Urinary bladder (tissue), 4 donors: Measurements from ENCODE around the gene PPM1G. TPM values are rescaled to one million over a fixed set of nuclear protein-coding genes. Genes with fewer than 3 reads are reported as not detected.

ENCODE experiments used
- DNase-seq: peaks from one replicate; pipeline ENCODE4 v3.0.0-alpha.2; 2015; ENCODE audit errors: extremely low spot score
- H3K27ac ChIP-seq: one replicate; pipeline ENCODE4 v1.5.1; 2013; ENCODE audit warnings: low read depth, mild to moderate bottlenecking, moderate library complexity
- H3K36me3 ChIP-seq: one replicate; pipeline ENCODE4 v1.6.1; 2013; ENCODE audit warnings: mild to moderate bottlenecking, moderate library complexity; ENCODE audit not compliant: insufficient read depth
- H3K4me1 ChIP-seq: one replicate; pipeline ENCODE4 v1.6.1; 2013; ENCODE audit warnings: mild to moderate bottlenecking, moderate library complexity; ENCODE audit not compliant: insufficient read depth
- H3K4me3 ChIP-seq: one replicate; pipeline ENCODE4 v1.5.1; 2013; ENCODE audit warnings: low read depth, low read length
- WGBS: extraction: QIAGEN DNeasy Blood & Tissue Kit; methylation state at CpG from one replicate; pipeline ENCODE4 v1.1.7; 2013; 5-methylcytosine and 5-hydroxymethylcytosine counted together
- polyA plus RNA-seq: library from polyadenylated mRNA; stranded (reverse); fragments of 200-250 nt; gene quantifications from one replicate; pipeline ENCODE4 v1.2.3, GENCODE V29; 2013
- total RNA-seq: library from RNA; depleted of rRNA; stranded (reverse); fragments of >200 nt; gene quantifications from one replicate; pipeline ENCODE4 v1.2.3, GENCODE V29; 2014
- donor health status: healthy with polysubstance abuse.
- donor health status: healthy.

The PPM1G gene
- total and polyA plus RNA-seq, 2 donors = 30.0 to 65.5 TPM

- H3K4me1 ChIP-seq = no peaks in the 10 kb centered on the region
- 85% methylated on average over 16 of the region's 16 CpGs for WGBS
- no peak overlapping the region for H3K27ac ChIP-seq
- H3K4me3 ChIP-seq = no peak overlapping the region
- DNase-seq = no peak
- no peaks in the 10 kb centered on the region for H3K36me3 ChIP-seq
Measured at GRCh38 chr2:27376151-27376865, 33.1 kb downstream of the PPM1G start.

DNA sequence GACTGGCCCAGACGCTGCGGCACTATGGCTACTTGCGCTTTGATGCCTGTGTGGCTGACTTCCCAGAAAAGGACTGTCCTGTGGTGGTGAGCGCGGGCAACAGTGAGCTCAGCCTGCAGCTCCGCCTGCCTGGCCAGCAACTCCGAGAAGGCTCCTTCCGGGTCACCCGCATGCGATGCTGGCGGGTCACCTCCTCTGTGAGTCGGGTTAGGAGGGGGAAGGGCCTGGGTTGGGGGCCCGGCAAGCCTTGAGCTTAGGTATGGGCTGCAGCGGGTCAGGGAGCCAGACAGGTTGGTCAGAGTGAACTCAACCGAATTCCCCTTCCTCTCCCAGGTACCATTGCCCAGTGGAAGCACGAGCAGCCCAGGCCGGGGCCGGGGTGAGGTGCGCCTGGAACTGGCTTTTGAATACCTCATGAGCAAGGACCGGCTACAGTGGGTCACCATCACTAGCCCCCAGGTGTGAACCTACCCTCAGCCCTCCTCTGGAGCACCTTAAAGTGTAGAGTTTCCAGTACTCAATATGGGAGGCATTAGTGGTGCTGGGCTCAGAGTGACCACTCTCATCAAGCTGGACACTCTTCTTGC is 33.8 kb downstream of the PPM1G start:
- WGBS = 92% methylated on average over 20 of the region's 20 CpGs
- Histone ChIP-seq H3K4me1 (no peaks in the 10 kb centered on the region), H3K4me3 (no peak overlapping the region), H3K27ac (no peak overlapping the region), H3K36me3 (no peaks in the 10 kb centered on the region)
- no peak for DNase-seq

- Histone ChIP-seq H3K36me3 (no peaks in the 10 kb centered on the region), H3K27ac (no peak overlapping the region), H3K4me3 (no peak overlapping the region), H3K4me1 (no peaks in the 10 kb centered on the region)
- DNase-seq = no peak
- 90% methylated on average over 5 of the region's 5 CpGs for WGBS
Measured at GRCh38 chr2:27373567-27373966, 35.8 kb downstream of the PPM1G start.

DNA sequence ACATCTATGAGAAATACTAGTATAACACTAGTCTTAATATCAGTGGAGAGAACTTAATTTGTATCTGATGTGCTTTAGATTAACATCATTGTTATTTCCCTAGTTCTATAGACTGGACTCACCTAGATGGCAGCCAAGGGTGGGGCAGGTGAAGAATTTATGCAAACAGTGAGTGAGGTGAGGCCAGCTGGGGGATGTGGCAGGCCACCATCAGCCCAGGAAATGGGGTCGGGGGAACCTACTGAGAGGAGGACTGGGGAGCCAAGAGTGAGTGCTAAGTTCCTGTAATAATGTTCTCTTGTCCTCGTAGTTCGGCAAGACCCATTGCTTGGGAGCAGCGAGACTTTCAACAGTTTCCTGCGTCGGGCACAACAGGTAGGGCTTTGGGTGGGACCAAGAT is 36.5 kb downstream of the PPM1G start:
- H3K4me1 ChIP-seq = no peaks in the 10 kb centered on the region

DNA sequence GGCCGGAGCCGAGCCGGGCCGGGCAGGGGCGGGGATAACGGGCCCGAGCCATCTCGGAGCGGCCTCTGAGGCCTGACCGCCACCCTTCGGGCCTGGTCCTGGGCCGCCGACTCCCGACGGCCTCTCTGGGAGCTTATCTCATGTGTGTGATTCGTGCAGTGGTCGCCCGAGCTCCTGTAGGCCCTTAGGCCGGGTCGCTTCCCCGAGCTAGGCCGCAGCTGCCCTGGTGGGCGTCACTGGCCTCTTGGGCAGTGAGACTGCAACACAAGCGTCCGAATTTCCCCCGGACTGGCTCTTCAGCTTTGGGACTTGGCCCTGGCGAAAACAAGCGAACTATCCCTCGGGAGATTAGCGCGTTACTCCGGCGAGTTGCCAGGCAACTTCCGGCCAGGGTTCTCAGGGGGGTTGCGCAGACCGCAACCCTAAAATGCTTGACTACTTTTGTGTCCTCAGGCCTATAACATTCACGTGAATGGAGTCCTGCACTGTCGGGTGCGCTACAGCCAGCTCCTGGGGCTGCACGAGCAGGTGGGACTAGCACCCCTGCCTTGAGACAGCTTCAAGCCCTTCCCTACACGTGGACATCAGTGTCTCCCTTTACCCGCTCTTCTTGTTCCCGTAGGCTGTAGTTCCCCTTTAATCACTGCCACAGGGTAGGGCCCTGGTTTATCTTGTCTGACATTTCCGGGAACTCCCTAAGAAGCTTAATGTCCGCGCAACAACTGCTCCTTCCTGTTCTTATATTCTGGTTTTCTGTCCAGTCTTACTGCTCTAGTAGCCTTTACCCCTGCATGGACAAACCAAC is 38.4 kb downstream of the PPM1G start:
- Histone ChIP-seq H3K27ac (peak overlapping the region; percentile 71), H3K4me3 (peak overlapping the region; percentile 97), H3K36me3 (peaks cover 6% of the 10 kb centered on the region), H3K4me1 (no peaks in the 10 kb centered on the region)
- DNase-seq = no peak
- WGBS = under 1% methylated on average over 46 of the region's 46 CpGs

More for the DNA sequence above, 36.5 kb downstream of the PPM1G start:
- Histone ChIP-seq H3K4me3 (no peak overlapping the region), H3K27ac (no peak overlapping the region), H3K36me3 (no peaks in the 10 kb centered on the region)
- 93% methylated on average over 6 of the region's 6 CpGs for WGBS
- DNase-seq = no peak

GRCh38 chr2:27370026-27370815 is 39.2 kb downstream of the PPM1G start, which contains the start of the genes EIF2B4 and SNX17:
TSS of gene EIF2B4 (minus strand) at chr2:27370338. CDS start at chr2:27370314, 24 bp downstream.
TSS of gene SNX17 (plus strand) at chr2:27370616. CDS start at chr2:27370744, 128 bp downstream.
- Histone ChIP-seq H3K27ac (peak within 1 kb of the TSS; percentile 88), H3K4me1 (no peaks in the 10 kb centered on the region), H3K36me3 (peaks cover 6% of the 10 kb centered on the region), H3K4me3 (peak within 1 kb of the TSS; percentile 97)
- peak; percentile 99 for DNase-seq
- WGBS = under 1% methylated on average over 85 of the region's 85 CpGs

GRCh38 chr2:27369471-27370025 is 39.8 kb downstream of the PPM1G start:
- Histone ChIP-seq H3K27ac (peak overlapping the region; percentile 88), H3K4me1 (no peaks in the 10 kb centered on the region), H3K36me3 (peaks cover 6% of the 10 kb centered on the region), H3K4me3 (peak overlapping the region; percentile 97)
- 1% methylated on average over 18 of the region's 18 CpGs for WGBS
- no peak for DNase-seq

- Histone ChIP-seq H3K36me3 (peaks cover 6% of the 10 kb centered on the region), H3K27ac (no peak overlapping the region), H3K4me1 (no peaks in the 10 kb centered on the region), H3K4me3 (no peak overlapping the region)
- no peak for DNase-seq
- 85% methylated on average over 2 of the region's 2 CpGs for WGBS
Measured at GRCh38 chr2:27363933-27364332, 45.5 kb downstream of the PPM1G start.

DNA sequence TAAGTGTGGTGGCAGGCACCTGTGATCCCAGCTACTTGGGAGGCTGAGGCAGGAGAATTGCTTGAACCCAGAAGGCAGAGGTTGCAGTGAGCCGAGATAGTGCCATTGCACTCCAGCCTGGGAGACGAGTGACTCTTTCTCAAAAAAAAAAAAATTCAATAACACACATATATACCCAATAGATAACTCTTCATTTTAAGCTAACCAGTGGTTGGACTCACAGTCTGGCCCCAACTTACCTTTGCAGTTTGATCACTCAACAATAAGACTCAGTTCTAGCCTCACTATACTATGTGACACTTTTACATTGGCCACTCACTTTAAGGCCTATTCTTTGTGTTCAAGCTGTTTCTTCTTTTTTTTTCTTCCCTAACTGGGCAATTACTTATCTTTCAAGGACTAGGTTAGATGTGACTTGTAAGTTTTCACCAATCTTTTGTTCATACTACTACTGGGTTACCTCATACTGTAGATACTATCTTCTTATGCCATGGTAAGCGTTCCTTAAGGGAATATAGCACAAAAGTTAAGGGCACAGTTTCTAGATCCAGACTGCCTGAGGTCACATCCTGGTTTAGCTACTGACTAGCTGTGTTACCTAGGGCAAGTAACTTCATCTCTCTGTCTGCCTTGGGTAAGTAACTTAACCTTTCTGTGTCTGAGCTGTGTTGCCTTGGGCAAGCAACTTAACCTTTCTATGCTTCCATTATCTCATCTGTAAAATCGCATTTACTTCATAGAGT is 46.5 kb downstream of the PPM1G start:
- Histone ChIP-seq H3K4me1 (no peaks in the 10 kb centered on the region), H3K36me3 (peaks cover 6% of the 10 kb centered on the region), H3K4me3 (no peak overlapping the region), H3K27ac (no peak overlapping the region)
- 91% methylated on average over 4 of the region's 4 CpGs for WGBS
- DNase-seq = no peak

DNA sequence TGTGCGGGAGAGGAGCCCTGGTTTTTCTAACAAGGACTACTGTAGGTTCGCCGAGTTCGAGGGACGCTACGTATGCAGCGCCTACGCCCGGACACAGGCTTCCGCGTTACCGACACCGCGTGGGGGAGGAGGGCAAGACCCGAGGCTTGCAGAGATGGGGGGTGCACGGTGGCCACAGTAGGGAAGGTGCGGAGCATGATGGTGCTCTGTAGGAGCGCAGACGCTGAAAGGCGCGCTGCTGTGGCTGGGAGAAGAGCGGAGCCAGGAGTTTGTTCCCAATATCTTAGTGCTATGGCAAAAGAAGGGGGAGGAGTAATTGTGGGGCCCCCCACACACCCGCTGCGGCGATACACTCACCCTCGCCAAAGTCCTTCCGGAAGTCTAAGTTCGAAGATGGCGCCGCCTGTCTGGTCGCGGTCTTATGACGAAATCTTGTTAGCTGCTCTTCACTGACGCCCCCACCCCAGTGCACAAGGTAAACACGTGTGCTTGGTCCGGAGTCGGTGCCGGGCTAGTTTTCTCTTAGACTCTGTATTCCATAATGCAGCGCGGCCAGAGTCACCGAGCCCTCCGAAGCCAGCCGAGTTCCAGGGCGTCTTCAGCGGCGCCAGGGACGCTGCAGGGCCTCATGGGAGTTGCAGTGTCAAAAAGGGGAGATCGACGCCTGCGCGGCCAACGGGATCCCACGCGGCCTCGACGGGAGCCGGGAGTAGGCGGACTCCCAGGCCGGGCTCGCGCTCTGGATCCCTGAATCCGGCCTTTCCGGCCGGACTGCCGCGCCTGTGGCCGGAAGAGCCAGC is 52.8 kb downstream of the PPM1G start, which contains the start of gene GTF3C2:
TSS of gene GTF3C2 (minus strand) at position 383 of the 800 bp plus-strand sequence. CDS start 13,210 bp downstream, outside the sequence.
- Histone ChIP-seq H3K36me3 (no peaks in the 10 kb centered on the region), H3K4me3 (peak within 1 kb of the TSS; percentile 72)
- under 1% methylated on average over 67 of the region's 67 CpGs for WGBS

GRCh38 chr2:27356056-27356381 is 53.4 kb downstream of the PPM1G start:
- Histone ChIP-seq H3K4me1 (peaks cover 2% of the 10 kb centered on the region), H3K36me3 (no peaks in the 10 kb centered on the region), H3K4me3 (peak overlapping the region; percentile 72), H3K27ac (peak overlapping the region; percentile 83)
- WGBS = 0% methylated on average over 12 of the region's 12 CpGs
- DNase-seq = no peak

More for the DNA sequence above, 52.8 kb downstream of the PPM1G start, which contains the start of gene GTF3C2:
- peak; percentile 95 for DNase-seq
- Histone ChIP-seq H3K27ac (peak within 1 kb of the TSS; percentile 91), H3K4me1 (peaks cover 2% of the 10 kb centered on the region)

DNA sequence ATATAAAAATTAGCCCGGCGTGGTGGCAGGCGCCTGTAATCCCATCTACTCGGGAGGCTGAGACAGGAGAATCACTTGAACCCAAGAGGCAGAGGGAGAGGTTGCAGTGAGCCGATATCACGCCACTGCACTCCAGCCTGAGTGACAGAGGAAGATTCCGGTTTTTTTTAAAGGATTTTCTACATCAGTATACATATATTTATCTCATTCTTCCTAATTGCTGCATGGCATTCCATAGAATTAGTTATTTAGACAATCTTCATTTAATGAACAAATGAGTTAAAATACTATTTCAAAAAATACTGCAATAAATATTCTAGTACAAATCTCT is 54.8 kb downstream of the PPM1G start:
- Histone ChIP-seq H3K4me1 (peaks cover 2% of the 10 kb centered on the region), H3K36me3 (no peaks in the 10 kb centered on the region), H3K4me3 (no peak overlapping the region), H3K27ac (no peak overlapping the region)
- DNase-seq = no peak
- WGBS = 86% methylated on average over 7 of the region's 7 CpGs
